HEK293T (cell line): ENCODE measurements around the gene FTCD.

Source experiments
- BHLHE40 ChIP-seq: fragments of 450-650 bp; IDR thresholded peaks from 2 replicates; pipeline ENCODE4 v1.6.1; 2016; ENCODE audit warnings: mild to moderate bottlenecking, moderate library complexity, borderline replicate concordance
- CTBP1 ChIP-seq: fragments of 450-650 bp; IDR thresholded peaks from 2 replicates; pipeline ENCODE4 v1.6.1; 2016; ENCODE audit warnings: borderline replicate concordance
- ELF4 ChIP-seq: fragments of 450-650 bp; IDR thresholded peaks from 2 replicates; pipeline ENCODE4 v1.6.1; 2017; ENCODE audit warnings: antibody characterized with exemption
- FOXK2 ChIP-seq: fragments of 450-650 bp; IDR thresholded peaks from 2 replicates; pipeline ENCODE4 v1.6.1; 2016; ENCODE audit warnings: mild to moderate bottlenecking
- FOXM1 ChIP-seq: fragments of 450-650 bp; IDR thresholded peaks from 2 replicates; pipeline ENCODE4 v1.6.1; 2017; ENCODE audit warnings: mild to moderate bottlenecking, borderline replicate concordance
- HDGF ChIP-seq: fragments of 450-650 bp; IDR thresholded peaks from 2 replicates; pipeline ENCODE4 v1.6.1; 2017; ENCODE audit warnings: antibody characterized with exemption, borderline replicate concordance
- NFRKB ChIP-seq: fragments of 450-650 bp; IDR thresholded peaks from 2 replicates; pipeline ENCODE4 v1.6.1; 2016; ENCODE audit warnings: mild to moderate bottlenecking, moderate library complexity
- SUZ12 ChIP-seq: fragments of 450-650 bp; IDR thresholded peaks from 2 replicates; pipeline ENCODE4 v1.6.1; 2016; ENCODE audit warnings: mild to moderate bottlenecking
- TARDBP ChIP-seq: fragments of 450-650 bp; IDR thresholded peaks from 2 replicates; pipeline ENCODE4 v1.6.1; 2016
- ZNF384 ChIP-seq: fragments of 450-650 bp; IDR thresholded peaks from 2 replicates; pipeline ENCODE4 v1.6.1; 2016
- TF ChIP-seq, protein P1 (sequence below): fragments of 450-650 bp; IDR thresholded peaks from 2 replicates; pipeline ENCODE4 v1.6.1; 2016

DNA sequence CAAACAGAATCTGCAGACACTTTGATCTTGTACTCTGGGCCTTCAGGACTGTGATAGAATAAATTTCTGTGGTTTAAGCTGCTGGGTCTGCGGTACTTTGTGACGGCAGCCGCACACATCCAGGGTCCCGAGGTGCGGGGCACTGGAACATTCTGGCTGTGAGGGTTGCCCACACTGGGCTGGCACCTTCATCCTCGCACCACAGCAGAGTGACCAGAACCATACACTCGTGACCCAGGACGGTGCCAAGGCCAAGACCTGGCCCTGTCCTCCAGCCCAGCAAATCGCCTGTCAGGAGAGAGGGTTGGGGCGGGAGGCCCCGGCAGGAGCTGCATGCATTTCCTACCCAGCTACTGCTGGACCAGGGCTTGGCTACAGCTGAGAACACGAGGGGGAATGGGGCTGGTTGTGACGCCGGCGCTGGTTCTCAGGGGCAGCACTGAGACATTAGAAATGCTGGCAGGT is 2.6 kb upstream of the FTCD start:
- TF ChIP-seq ZNF384 (no peak), FOXM1 (no peak), ELF4 (no peak), NFRKB (no peak), SUZ12 (no peak), BHLHE40 (no peak), CTBP1 (no peak), FOXK2 (no peak), HDGF (no peak), TARDBP (no peak)
- TF ChIP-seq, protein P1, sequence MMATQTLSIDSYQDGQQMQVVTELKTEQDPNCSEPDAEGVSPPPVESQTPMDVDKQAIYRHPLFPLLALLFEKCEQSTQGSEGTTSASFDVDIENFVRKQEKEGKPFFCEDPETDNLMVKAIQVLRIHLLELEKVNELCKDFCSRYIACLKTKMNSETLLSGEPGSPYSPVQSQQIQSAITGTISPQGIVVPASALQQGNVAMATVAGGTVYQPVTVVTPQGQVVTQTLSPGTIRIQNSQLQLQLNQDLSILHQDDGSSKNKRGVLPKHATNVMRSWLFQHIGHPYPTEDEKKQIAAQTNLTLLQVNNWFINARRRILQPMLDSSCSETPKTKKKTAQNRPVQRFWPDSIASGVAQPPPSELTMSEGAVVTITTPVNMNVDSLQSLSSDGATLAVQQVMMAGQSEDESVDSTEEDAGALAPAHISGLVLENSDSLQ = no peak
